ENCODE data around the gene METTL16.

METTL16 gene

GRCh38 chr17:2379489-2380225 lies 132.0 kb downstream of the METTL16 start:
- H3K4me3 ChIP-seq (ENCODE audit: low read depth, low read length) = no peak overlapping the region
- no peak for TF ChIP-seq CTCF (IDR thresholded peaks at IDR 0.05; ENCODE audit: low read depth, low read length, missing control alignments)
- no peak for DNase-seq (ENCODE audit: low read depth)

GRCh38 chr17:2378905-2379304 lies 132.8 kb downstream of the METTL16 start:
- DNase-seq (ENCODE audit: low read depth) = no peak
- H3K4me3 ChIP-seq (ENCODE audit: low read depth, low read length) = no peak overlapping the region
- TF ChIP-seq CTCF (IDR thresholded peaks at IDR 0.05; ENCODE audit: low read depth, low read length, missing control alignments) = no peak

GRCh38 chr17:2377659-2378058 lies 134.0 kb downstream of the METTL16 start:
- no peak overlapping the region for H3K4me3 ChIP-seq (ENCODE audit: low read depth, low read length)
- DNase-seq (ENCODE audit: low read depth) = no peak
- no peak for TF ChIP-seq CTCF (IDR thresholded peaks at IDR 0.05; ENCODE audit: low read depth, low read length, missing control alignments)

GRCh38 chr17:2376107-2376506 lies 135.6 kb downstream of the METTL16 start:
- no peak for TF ChIP-seq CTCF (IDR thresholded peaks at IDR 0.05; ENCODE audit: low read depth, low read length, missing control alignments)
- no peak for DNase-seq (ENCODE audit: low read depth)
- no peak overlapping the region for H3K4me3 ChIP-seq (ENCODE audit: low read depth, low read length)

- no peak overlapping the region for H3K4me3 ChIP-seq (ENCODE audit: low read depth, low read length)
- DNase-seq (ENCODE audit: low read depth) = no peak
- no peak for TF ChIP-seq CTCF (IDR thresholded peaks at IDR 0.05; ENCODE audit: low read depth, low read length, missing control alignments)
Observed at GRCh38 chr17:2375406-2375805, 136.3 kb downstream of the METTL16 start.

- H3K4me3 ChIP-seq (ENCODE audit: low read depth, low read length) = no peak overlapping the region
- TF ChIP-seq CTCF (IDR thresholded peaks at IDR 0.05; ENCODE audit: low read depth, low read length, missing control alignments) = no peak
- no peak for DNase-seq (ENCODE audit: low read depth)
Observed at GRCh38 chr17:2374549-2375285, 137.0 kb downstream of the METTL16 start.

Data from GM12864 (cell line).